ENCODE measurements around the gene SLC6A2.

SLC6A2 gene

DNA sequence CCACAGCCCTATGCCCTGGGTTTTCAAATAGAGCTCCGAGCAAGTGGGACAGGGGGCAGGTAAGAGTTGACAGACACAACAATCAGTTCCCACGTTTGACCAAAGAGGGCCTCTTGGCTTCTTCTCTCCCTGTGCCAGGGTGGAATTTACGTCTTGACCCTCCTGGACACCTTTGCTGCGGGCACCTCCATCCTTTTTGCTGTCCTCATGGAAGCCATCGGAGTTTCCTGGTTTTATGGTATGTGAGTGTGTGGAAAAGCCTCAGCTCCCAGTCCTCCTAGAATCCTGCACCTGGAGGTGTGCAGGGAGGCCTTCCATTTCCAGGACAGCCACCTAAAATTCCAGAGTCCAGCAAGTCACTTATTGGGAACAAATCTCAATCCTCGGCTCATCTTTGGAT, 42.5 kb downstream of the SLC6A2 start:
- Histone ChIP-seq H3K36me3 (peaks cover 95% of the 10 kb centered on the region), H3K4me3 (ENCODE audit: low read depth, low read length) (no peak overlapping the region), H3K9me3 (no peaks in the 10 kb centered on the region), H3K4me1 (peaks cover 31% of the 10 kb centered on the region), H3K27me3 (no peaks in the 10 kb centered on the region)
- DNase-seq, result no peak
- TF ChIP-seq, protein P1, sequence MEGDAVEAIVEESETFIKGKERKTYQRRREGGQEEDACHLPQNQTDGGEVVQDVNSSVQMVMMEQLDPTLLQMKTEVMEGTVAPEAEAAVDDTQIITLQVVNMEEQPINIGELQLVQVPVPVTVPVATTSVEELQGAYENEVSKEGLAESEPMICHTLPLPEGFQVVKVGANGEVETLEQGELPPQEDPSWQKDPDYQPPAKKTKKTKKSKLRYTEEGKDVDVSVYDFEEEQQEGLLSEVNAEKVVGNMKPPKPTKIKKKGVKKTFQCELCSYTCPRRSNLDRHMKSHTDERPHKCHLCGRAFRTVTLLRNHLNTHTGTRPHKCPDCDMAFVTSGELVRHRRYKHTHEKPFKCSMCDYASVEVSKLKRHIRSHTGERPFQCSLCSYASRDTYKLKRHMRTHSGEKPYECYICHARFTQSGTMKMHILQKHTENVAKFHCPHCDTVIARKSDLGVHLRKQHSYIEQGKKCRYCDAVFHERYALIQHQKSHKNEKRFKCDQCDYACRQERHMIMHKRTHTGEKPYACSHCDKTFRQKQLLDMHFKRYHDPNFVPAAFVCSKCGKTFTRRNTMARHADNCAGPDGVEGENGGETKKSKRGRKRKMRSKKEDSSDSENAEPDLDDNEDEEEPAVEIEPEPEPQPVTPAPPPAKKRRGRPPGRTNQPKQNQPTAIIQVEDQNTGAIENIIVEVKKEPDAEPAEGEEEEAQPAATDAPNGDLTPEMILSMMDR (IDR thresholded peaks at IDR 0.05; ENCODE audit: low read depth, low read length), result no peak

DNA sequence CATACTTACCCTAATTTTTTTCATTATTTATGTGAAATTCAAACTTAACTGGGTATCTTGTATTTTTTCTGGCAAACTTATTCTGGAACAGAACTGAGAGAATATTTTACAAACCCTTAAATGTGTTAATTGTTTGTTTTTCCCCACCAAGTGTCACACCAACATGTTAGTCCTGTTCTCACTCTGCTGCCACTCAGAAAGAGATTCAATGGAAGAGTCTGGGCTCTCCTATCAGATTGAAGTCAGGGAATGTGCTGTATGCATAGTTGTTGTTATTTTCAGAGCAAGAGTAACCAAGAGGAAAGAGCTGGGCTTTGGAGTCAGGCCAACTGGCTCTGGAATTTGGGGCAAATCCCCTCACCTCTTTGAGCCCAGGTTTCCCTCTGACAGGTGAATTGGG, 43.2 kb downstream of the SLC6A2 start:
- Histone ChIP-seq H3K4me1 (peaks cover 36% of the 10 kb centered on the region), H3K27me3 (no peaks in the 10 kb centered on the region), H3K4me3 (ENCODE audit: low read depth, low read length) (no peak overlapping the region), H3K9me3 (no peaks in the 10 kb centered on the region), H3K36me3 (peaks cover 95% of the 10 kb centered on the region)
- TF ChIP-seq, protein P1 (IDR thresholded peaks at IDR 0.05; ENCODE audit: low read depth, low read length), result no peak
- no peak for DNase-seq

DNA sequence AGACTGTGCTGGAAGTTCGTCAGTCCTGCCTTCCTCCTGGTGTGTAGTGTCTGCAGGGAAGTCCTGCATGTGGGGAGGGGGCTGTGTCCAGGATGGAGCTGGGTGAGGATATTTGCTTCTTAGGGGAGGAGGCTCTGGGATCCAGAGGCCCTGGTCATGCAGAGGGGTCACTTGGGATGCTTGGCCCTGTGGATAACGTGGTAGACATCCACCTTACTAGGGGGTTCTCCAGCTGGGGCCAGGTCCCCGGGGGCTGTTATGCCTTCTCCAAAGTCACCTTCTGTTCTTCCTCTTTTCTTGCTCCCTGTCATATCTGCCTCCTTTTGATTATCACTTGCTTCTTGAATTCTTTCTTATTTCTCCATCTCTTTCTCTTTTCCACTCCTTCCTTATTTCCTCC, 43.8 kb downstream of the SLC6A2 start:
- Histone ChIP-seq H3K4me1 (peaks cover 39% of the 10 kb centered on the region), H3K36me3 (peaks cover 94% of the 10 kb centered on the region), H3K27me3 (no peaks in the 10 kb centered on the region), H3K4me3 (ENCODE audit: low read depth, low read length) (no peak overlapping the region), H3K9me3 (no peaks in the 10 kb centered on the region)
- no peak for DNase-seq
- TF ChIP-seq, protein P1 (IDR thresholded peaks at IDR 0.05; ENCODE audit: low read depth, low read length), result no peak

DNA sequence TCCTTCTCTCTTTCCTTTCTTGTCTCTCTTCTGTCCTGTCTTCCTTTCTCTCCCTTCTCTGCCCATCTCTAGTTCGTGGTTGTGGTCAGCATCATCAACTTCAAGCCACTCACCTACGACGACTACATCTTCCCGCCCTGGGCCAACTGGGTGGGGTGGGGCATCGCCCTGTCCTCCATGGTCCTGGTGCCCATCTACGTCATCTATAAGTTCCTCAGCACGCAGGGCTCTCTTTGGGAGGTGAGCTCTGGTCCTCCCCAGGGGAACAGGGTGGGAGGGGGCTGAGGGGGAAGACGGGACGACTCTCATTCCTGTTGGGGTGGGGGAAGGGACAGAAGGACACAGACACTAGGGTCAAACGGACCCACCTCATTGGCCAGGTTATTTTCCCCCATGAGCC, 44.3 kb downstream of the SLC6A2 start:
- H3K27me3 ChIP-seq, result no peaks in the 10 kb centered on the region
- H3K36me3 ChIP-seq, result peaks cover 94% of the 10 kb centered on the region
- peaks cover 39% of the 10 kb centered on the region for H3K4me1 ChIP-seq
- TF ChIP-seq, protein P1 (IDR thresholded peaks at IDR 0.05; ENCODE audit: low read depth, low read length), result no peak
- H3K9me3 ChIP-seq, result no peaks in the 10 kb centered on the region
- no peak overlapping the region for H3K4me3 ChIP-seq (ENCODE audit: low read depth, low read length)
- no peak for DNase-seq

DNA sequence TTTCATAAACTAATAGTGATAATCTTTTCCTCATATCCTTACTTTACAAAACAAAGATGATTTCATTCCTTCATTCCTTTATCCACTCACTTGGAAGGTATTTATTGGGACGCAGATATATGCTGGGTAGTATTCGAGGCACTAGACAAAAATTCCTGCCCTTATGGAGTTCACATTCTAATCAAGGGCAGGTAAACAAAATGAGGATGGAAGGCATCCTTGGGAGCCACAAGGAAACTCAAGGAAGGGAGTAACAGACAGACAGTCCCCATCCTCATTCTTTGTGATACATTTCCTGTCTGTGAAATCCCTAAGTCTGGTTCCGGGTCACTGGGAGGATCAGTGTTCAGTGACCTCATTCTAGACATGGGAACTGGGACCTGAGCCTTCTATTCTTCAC, 45.2 kb downstream of the SLC6A2 start:
- DNase-seq, result no peak
- Histone ChIP-seq H3K4me1 (peaks cover 44% of the 10 kb centered on the region), H3K36me3 (peaks cover 88% of the 10 kb centered on the region), H3K9me3 (no peaks in the 10 kb centered on the region), H3K27me3 (no peaks in the 10 kb centered on the region), H3K4me3 (ENCODE audit: low read depth, low read length) (no peak overlapping the region)
- TF ChIP-seq, protein P1 (IDR thresholded peaks at IDR 0.05; ENCODE audit: low read depth, low read length), result no peak

DNA sequence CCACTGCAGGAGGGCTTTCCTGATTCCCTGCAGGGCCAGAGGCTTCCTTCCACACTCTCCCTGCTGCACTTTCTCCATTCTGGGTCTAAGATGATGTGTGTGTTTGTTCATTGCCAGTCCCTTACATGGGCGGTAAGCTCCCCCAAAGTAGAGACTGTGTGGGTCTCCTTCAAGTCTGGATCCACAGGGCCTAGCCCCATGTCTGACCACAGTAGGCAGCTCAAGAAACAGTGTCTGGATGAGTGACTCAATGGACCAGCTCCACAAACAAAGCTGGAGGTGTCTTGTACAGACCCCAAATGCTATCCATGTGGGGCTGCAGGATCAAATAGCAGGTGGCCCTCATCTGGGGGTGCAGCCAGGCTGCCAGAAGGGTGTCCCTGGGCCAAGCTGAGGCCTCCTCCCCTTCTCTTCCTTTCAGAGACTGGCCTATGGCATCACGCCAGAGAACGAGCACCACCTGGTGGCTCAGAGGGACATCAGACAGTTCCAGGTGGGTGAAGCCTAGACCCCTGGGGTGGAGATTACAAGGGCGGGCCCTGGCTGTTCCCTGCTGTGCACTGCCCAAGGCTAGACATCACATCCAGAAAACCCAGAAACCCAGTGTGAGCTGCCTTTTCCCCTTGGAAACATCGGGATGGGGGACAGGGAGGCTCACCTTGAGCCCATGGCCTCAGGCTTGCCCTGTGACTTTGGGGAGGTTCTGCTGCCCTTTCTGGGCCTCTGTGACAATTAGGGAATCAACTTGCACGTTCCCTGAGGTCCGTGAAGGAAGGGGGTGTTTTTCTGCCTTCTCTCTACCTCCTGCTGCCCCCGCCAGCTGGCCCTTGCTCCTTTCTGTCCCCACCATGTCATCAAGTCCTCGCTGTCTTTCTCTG, 45.9 kb downstream of the SLC6A2 start:
- Histone ChIP-seq H3K27me3 (no peaks in the 10 kb centered on the region), H3K4me3 (ENCODE audit: low read depth, low read length) (no peak overlapping the region), H3K9me3 (no peaks in the 10 kb centered on the region), H3K36me3 (peaks cover 81% of the 10 kb centered on the region), H3K4me1 (peaks cover 51% of the 10 kb centered on the region)
- peak; percentile 82 for DNase-seq
- TF ChIP-seq, protein P1 (IDR thresholded peaks at IDR 0.05; ENCODE audit: low read depth, low read length), result peak; percentile 87

Data from BE2C (cell line).